WTC11 (cell line): ENCODE data around the gene DEDD2.

Experiments
- AFF4 ChIP-seq: sonication (generic); formaldehyde crosslinking; IDR thresholded peaks from 2 replicates; pipeline ENCODE4 v1.8.1; 2023; ENCODE audit warnings: mild to moderate bottlenecking, missing genetic modification reagents, borderline replicate concordance
- CREB1 ChIP-seq: sonication (generic); formaldehyde crosslinking; IDR thresholded peaks from 2 replicates; pipeline ENCODE4 v1.8.0; 2023; ENCODE audit warnings: mild to moderate bottlenecking, missing genetic modification reagents
- ESRRA ChIP-seq: sonication (generic); formaldehyde crosslinking; IDR thresholded peaks from 2 replicates; pipeline ENCODE4 v1.8.1; 2022; ENCODE audit warnings: mild to moderate bottlenecking, missing genetic modification reagents, borderline replicate concordance
- FOXP4 ChIP-seq: sonication (generic); formaldehyde crosslinking; IDR thresholded peaks from 2 replicates; pipeline ENCODE4 v1.8.0; 2022; ENCODE audit warnings: mild to moderate bottlenecking, missing genetic modification reagents
- KAT7 ChIP-seq: sonication (generic); formaldehyde crosslinking; IDR thresholded peaks from 2 replicates; pipeline ENCODE4 v1.8.1; 2023; ENCODE audit warnings: missing genetic modification reagents, mild to moderate bottlenecking, borderline replicate concordance
- ZNF219 ChIP-seq: sonication (generic); formaldehyde crosslinking; IDR thresholded peaks from 2 replicates; pipeline ENCODE4 v1.8.0; 2023; ENCODE audit warnings: missing genetic modification reagents, mild to moderate bottlenecking, borderline replicate concordance
- ZNF232 ChIP-seq: sonication (generic); formaldehyde crosslinking; IDR thresholded peaks from 2 replicates; pipeline ENCODE4 v1.8.0; 2022; ENCODE audit warnings: mild to moderate bottlenecking, missing genetic modification reagents
- ZNF416 ChIP-seq: fragments of 250-450 bp; sonication (Bioruptor Pico); IDR thresholded peaks from 2 replicates; pipeline ENCODE4 v1.9.0; 2021; ENCODE audit warnings: mild to moderate bottlenecking, inconsistent platforms
- TF ChIP-seq, protein P1 (sequence below): fragments of 200-600 bp; IDR thresholded peaks from 2 replicates; pipeline ENCODE4 v1.8.0; 2022; ENCODE audit warnings: antibody characterized with exemption
- TF ChIP-seq, protein P2 (sequence below): sonication (generic); formaldehyde crosslinking; IDR thresholded peaks from 2 replicates; pipeline ENCODE4 v1.8.1; 2023; ENCODE audit warnings: mild to moderate bottlenecking, missing genetic modification reagents
- TF ChIP-seq, protein P3 (sequence below): sonication (generic); formaldehyde crosslinking; IDR thresholded peaks from 2 replicates; pipeline ENCODE4 v1.8.0; 2022; ENCODE audit warnings: mild to moderate bottlenecking, missing genetic modification reagents

GRCh38 chr19:42203700-42204099 is 13.8 kb downstream of the DEDD2 start:
- TF ChIP-seq, protein P1, sequence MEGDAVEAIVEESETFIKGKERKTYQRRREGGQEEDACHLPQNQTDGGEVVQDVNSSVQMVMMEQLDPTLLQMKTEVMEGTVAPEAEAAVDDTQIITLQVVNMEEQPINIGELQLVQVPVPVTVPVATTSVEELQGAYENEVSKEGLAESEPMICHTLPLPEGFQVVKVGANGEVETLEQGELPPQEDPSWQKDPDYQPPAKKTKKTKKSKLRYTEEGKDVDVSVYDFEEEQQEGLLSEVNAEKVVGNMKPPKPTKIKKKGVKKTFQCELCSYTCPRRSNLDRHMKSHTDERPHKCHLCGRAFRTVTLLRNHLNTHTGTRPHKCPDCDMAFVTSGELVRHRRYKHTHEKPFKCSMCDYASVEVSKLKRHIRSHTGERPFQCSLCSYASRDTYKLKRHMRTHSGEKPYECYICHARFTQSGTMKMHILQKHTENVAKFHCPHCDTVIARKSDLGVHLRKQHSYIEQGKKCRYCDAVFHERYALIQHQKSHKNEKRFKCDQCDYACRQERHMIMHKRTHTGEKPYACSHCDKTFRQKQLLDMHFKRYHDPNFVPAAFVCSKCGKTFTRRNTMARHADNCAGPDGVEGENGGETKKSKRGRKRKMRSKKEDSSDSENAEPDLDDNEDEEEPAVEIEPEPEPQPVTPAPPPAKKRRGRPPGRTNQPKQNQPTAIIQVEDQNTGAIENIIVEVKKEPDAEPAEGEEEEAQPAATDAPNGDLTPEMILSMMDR, result no peak
- TF ChIP-seq FOXP4 (CRISPR knock-in tag) (no peak), ZNF416 (no peak), ZNF219 (CRISPR knock-in tag) (no peak), CREB1 (CRISPR knock-in tag) (no peak), KAT7 (CRISPR knock-in tag) (no peak), ESRRA (CRISPR knock-in tag) (no peak), ZNF232 (CRISPR knock-in tag) (no peak), AFF4 (CRISPR knock-in tag) (no peak)
- TF ChIP-seq, protein P2, sequence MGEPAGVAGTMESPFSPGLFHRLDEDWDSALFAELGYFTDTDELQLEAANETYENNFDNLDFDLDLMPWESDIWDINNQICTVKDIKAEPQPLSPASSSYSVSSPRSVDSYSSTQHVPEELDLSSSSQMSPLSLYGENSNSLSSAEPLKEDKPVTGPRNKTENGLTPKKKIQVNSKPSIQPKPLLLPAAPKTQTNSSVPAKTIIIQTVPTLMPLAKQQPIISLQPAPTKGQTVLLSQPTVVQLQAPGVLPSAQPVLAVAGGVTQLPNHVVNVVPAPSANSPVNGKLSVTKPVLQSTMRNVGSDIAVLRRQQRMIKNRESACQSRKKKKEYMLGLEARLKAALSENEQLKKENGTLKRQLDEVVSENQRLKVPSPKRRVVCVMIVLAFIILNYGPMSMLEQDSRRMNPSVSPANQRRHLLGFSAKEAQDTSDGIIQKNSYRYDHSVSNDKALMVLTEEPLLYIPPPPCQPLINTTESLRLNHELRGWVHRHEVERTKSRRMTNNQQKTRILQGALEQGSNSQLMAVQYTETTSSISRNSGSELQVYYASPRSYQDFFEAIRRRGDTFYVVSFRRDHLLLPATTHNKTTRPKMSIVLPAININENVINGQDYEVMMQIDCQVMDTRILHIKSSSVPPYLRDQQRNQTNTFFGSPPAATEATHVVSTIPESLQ (CRISPR knock-in tag), result no peak
- TF ChIP-seq, protein P3, sequence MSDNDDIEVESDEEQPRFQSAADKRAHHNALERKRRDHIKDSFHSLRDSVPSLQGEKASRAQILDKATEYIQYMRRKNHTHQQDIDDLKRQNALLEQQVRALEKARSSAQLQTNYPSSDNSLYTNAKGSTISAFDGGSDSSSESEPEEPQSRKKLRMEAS (CRISPR knock-in tag), result no peak
